Measurements from ENCODE around the gene CPS1.

Gene CPS1

DNA sequence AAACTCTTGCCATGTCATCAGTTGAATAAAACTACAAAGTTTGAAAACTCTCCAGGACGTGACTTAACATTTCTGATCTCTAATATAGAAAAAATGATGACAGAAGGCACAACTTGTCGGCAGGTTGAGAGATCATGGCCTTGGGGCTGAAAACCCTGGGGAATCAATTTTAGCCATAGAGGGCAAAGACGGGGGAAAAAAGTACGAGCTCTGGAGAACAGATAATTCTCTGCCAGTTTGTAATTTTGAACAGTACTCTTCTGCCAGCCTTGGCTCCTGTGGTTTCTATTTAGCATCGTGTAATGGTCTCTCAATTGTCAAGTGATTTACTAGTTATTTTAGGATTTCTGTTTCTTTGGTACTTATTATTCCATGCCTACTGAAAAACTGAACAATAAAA is 25.3 kb upstream of the CPS1 start:
- Histone ChIP-seq H3K9ac (ENCODE audit: low read depth, low read length, poor library complexity, severe bottlenecking) (no peak overlapping the region), H3K4me2 (ENCODE audit: low read depth, low read length, poor library complexity, severe bottlenecking) (no peak overlapping the region), H3K4me3 (ENCODE audit: low read length, poor library complexity, severe bottlenecking) (no peak overlapping the region), H3K27me3 (ENCODE audit: insufficient read depth, low read length, poor library complexity, severe bottlenecking) (no peaks in the 10 kb centered on the region), H3K9me3 (ENCODE audit: insufficient read depth, low read depth, low read length) (no peaks in the 10 kb centered on the region), H3K9me2 (replicated peaks; ENCODE audit: low read depth, low read length) (no peaks in the 10 kb centered on the region), H3F3A (ENCODE audit: low read depth) (no peaks in the 10 kb centered on the region), H4K20me1 (ENCODE audit: insufficient read depth, low read length, poor library complexity, severe bottlenecking) (no peaks in the 10 kb centered on the region), H3K79me2 (ENCODE audit: insufficient read depth, low read length) (no peaks in the 10 kb centered on the region), H3K36me3 (ENCODE audit: insufficient read depth, low read length) (no peaks in the 10 kb centered on the region), H3K4me1 (ENCODE audit: insufficient read depth, low read length, poor library complexity, severe bottlenecking) (no peaks in the 10 kb centered on the region), H2AFZ (ENCODE audit: low read length) (no peak overlapping the region)
- TF ChIP-seq, protein P1, sequence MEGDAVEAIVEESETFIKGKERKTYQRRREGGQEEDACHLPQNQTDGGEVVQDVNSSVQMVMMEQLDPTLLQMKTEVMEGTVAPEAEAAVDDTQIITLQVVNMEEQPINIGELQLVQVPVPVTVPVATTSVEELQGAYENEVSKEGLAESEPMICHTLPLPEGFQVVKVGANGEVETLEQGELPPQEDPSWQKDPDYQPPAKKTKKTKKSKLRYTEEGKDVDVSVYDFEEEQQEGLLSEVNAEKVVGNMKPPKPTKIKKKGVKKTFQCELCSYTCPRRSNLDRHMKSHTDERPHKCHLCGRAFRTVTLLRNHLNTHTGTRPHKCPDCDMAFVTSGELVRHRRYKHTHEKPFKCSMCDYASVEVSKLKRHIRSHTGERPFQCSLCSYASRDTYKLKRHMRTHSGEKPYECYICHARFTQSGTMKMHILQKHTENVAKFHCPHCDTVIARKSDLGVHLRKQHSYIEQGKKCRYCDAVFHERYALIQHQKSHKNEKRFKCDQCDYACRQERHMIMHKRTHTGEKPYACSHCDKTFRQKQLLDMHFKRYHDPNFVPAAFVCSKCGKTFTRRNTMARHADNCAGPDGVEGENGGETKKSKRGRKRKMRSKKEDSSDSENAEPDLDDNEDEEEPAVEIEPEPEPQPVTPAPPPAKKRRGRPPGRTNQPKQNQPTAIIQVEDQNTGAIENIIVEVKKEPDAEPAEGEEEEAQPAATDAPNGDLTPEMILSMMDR (conservative IDR thresholded peaks at IDR 0.05; ENCODE audit: low read length) = no peak
- TF ChIP-seq EZH2phosphoT487 (IDR thresholded peaks at IDR 0.05; ENCODE audit: borderline replicate concordance) = no peak

DNA sequence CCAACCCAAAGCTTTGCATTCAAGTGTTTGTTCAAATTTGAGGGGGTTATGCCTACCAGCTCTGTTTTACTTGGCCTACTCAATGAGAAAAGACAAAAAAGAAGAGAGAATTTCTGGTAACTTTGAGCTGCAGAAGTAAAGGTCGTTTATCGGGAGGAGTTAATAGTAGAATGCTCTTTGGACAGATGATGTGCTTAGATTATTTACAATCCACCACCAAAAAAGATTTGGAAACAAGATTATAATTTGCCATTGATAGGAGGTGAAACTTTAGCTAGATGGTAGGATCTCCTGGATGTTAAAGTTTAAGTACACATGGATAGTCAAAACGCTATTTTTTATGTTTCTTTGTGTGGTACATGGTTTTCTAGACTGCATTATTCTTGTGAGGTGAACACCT is 24.9 kb upstream of the CPS1 start:
- no peak overlapping the region for H3K4me2 ChIP-seq (ENCODE audit: low read depth, low read length, poor library complexity, severe bottlenecking)
- H3K4me3 ChIP-seq (ENCODE audit: low read length, poor library complexity, severe bottlenecking) = no peak overlapping the region
- no peaks in the 10 kb centered on the region for H3K4me1 ChIP-seq (ENCODE audit: insufficient read depth, low read length, poor library complexity, severe bottlenecking)
- no peak overlapping the region for H2AFZ ChIP-seq (ENCODE audit: low read length)
- no peak overlapping the region for H3K9ac ChIP-seq (ENCODE audit: low read depth, low read length, poor library complexity, severe bottlenecking)
- no peaks in the 10 kb centered on the region for H4K20me1 ChIP-seq (ENCODE audit: insufficient read depth, low read length, poor library complexity, severe bottlenecking)
- no peaks in the 10 kb centered on the region for H3K9me3 ChIP-seq (ENCODE audit: insufficient read depth, low read depth, low read length)
- TF ChIP-seq EZH2phosphoT487 (IDR thresholded peaks at IDR 0.05; ENCODE audit: borderline replicate concordance) = no peak
- TF ChIP-seq, protein P1 (conservative IDR thresholded peaks at IDR 0.05; ENCODE audit: low read length) = no peak
- no peaks in the 10 kb centered on the region for H3K79me2 ChIP-seq (ENCODE audit: insufficient read depth, low read length)
- no peaks in the 10 kb centered on the region for H3K9me2 ChIP-seq (replicated peaks; ENCODE audit: low read depth, low read length)
- no peaks in the 10 kb centered on the region for H3F3A ChIP-seq (ENCODE audit: low read depth)
- H3K36me3 ChIP-seq (ENCODE audit: insufficient read depth, low read length) = no peaks in the 10 kb centered on the region
- H3K27me3 ChIP-seq (ENCODE audit: insufficient read depth, low read length, poor library complexity, severe bottlenecking) = no peaks in the 10 kb centered on the region

DNA sequence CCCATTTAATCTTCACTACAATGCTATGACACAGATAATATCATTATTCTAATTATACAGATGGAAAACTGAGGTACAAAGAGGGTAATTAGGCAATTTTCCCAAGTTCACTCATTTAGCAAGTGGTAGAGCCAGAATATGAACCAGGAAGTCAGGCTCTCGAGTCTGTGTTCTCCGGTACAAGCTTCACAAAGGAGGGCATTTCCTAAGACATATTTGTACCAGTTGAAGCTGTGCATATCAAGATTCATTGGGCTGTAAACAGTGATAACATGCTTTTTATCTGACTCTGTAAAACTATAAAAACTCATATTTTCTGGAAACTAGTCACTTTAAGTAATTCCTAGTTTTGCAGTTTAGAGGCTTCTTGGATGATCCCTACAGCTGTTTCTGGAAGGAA is 23.0 kb upstream of the CPS1 start:
- no peaks in the 10 kb centered on the region for H3K9me3 ChIP-seq (ENCODE audit: insufficient read depth, low read depth, low read length)
- H3K27me3 ChIP-seq (ENCODE audit: insufficient read depth, low read length, poor library complexity, severe bottlenecking) = no peaks in the 10 kb centered on the region
- H3K4me3 ChIP-seq (ENCODE audit: low read length, poor library complexity, severe bottlenecking) = no peak overlapping the region
- TF ChIP-seq, protein P1 (conservative IDR thresholded peaks at IDR 0.05; ENCODE audit: low read length) = no peak
- no peak for TF ChIP-seq EZH2phosphoT487 (IDR thresholded peaks at IDR 0.05; ENCODE audit: borderline replicate concordance)
- H3K79me2 ChIP-seq (ENCODE audit: insufficient read depth, low read length) = no peaks in the 10 kb centered on the region
- H3K9me2 ChIP-seq (replicated peaks; ENCODE audit: low read depth, low read length) = no peaks in the 10 kb centered on the region
- no peak overlapping the region for H3K9ac ChIP-seq (ENCODE audit: low read depth, low read length, poor library complexity, severe bottlenecking)
- no peaks in the 10 kb centered on the region for H3F3A ChIP-seq (ENCODE audit: low read depth)
- no peaks in the 10 kb centered on the region for H3K4me1 ChIP-seq (ENCODE audit: insufficient read depth, low read length, poor library complexity, severe bottlenecking)
- H3K36me3 ChIP-seq (ENCODE audit: insufficient read depth, low read length) = no peaks in the 10 kb centered on the region
- H2AFZ ChIP-seq (ENCODE audit: low read length) = no peak overlapping the region
- H3K4me2 ChIP-seq (ENCODE audit: low read depth, low read length, poor library complexity, severe bottlenecking) = no peak overlapping the region
- H4K20me1 ChIP-seq (ENCODE audit: insufficient read depth, low read length, poor library complexity, severe bottlenecking) = no peaks in the 10 kb centered on the region
